NOMO-1 (cell line): Measurements from ENCODE around the gene KPNA1.

Experiments used
- DNase-seq, 2 experiments: peaks; one replicate each; lab custom pipeline; 2025; ENCODE audit not compliant: unreplicated experiment in 2 of 2; lab: John Stamatoyannopoulos, UW

Gene KPNA1

GRCh38 chr3:122416966-122417365 is 97.8 kb downstream of the KPNA1 start:
- DNase-seq: no peak

- DNase-seq: no peak
Observed at GRCh38 chr3:122415762-122416654, 98.7 kb downstream of the KPNA1 start, which contains the start of gene WDR5B. Gene WDR5B (minus strand): TSS chr3:122416062. CDS start chr3:122415528, 534 bp downstream.

DNA sequence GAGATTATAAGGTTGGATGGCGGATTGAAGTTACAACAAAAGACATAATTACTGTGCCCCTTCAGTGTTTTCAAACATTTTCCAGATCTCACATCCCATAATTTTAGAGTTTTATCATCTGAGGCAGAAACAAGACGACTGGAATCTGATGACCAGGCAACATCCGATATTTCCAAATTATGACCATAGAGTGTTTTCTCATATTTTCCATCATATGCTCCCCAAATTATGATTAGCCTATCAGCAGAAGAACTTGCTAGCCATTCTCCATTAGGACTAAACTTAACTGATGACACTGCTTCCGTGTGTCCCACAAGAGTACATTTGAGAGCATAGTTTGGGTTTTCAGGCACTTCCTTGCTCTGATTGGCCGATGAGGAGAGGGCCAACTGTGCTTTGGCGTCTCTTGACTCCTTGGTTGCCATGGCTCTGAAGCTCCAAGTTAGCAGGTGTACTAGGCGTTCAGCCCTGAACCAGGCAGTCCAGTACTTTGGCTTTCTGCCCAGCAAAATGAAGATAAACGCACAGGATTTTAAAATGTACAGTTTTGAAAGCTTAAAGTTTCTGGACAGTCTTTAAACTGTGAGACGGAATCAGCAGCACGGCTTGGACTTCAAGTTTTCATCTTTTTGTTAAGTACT is 99.5 kb downstream of the KPNA1 start:
- no peak for DNase-seq

- DNase-seq: no peak
Observed at GRCh38 chr3:122414391-122414790, 100.3 kb downstream of the KPNA1 start.

GRCh38 chr3:122410639-122411038 is 104.1 kb downstream of the KPNA1 start:
- no peak for DNase-seq

- no peak for DNase-seq
Observed at GRCh38 chr3:122410111-122410510, 104.6 kb downstream of the KPNA1 start.

GRCh38 chr3:122409446-122409845 is 105.3 kb downstream of the KPNA1 start:
- peak in 1 of 2 experiments; percentile 67 for DNase-seq

DNA sequence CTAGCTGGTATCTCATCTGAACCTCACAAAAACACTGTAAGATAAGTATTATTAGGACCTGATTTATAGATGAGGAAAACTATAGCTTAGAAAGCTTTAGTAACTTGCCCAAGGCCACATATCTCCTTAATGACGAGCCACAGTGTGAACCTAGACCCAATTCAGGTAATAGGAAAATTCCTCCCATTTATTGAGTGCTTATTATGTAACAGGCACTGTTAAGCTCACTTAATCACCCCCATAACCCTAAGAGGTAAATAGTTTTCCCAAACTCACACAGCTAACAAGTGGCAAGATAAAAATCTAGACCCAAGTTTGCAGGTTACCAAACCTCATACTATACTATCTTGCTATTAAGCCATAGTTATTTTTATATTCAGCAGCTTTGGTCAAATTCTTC is 106.8 kb downstream of the KPNA1 start:
- DNase-seq: no peak

GRCh38 chr3:122406198-122406597 is 108.5 kb downstream of the KPNA1 start:
- DNase-seq: peak; percentile 17 to 52

GRCh38 chr3:122405015-122405414 is 109.7 kb downstream of the KPNA1 start:
- DNase-seq: no peak

GRCh38 chr3:122403489-122403888 is 111.2 kb downstream of the KPNA1 start:
- peak in 1 of 2 experiments; percentile 7 for DNase-seq

DNA sequence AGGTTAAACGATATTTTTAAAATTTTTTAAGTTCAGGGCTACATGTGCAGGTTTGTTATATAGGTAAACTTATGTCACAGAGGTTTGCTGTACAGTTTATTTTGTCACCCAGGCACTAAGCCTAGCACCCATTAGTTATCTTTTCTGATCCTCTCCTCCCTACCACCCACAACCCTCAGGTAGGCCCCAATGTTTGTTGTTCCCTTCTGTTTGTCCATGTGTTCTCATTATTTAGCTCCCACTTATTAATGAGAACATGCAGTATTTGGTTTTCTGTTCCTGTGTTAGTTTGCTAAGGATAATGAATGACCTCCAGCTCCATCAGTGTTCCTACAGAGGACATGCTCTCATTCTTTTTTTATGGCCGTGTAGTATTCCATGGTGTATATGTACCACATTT is 115.8 kb downstream of the KPNA1 start:
- DNase-seq: no peak

- DNase-seq: no peak
Observed at GRCh38 chr3:122397201-122397600, 117.5 kb downstream of the KPNA1 start.

GRCh38 chr3:122396511-122396910 is 118.2 kb downstream of the KPNA1 start:
- no peak for DNase-seq

DNA sequence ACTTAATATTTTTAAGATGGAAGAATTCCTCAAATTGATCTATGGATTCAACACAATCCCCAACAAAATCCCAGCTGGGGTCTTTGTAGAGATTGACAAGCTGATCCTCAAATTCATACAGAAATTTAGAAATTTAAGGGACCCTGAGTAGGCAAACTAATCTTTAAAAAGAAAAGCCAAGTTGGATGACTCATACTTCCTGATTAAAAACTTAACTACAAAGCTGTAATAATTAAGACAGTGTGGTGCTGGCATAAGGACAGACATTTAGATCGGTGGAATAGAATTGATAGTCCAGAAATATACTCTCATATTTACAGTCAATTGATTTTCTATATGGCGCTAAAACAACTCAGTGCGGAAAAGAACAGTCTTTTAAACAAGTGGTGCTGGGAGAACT is 119.2 kb downstream of the KPNA1 start:
- DNase-seq: peak in 1 of 2 experiments; percentile 8

- DNase-seq: no peak
Observed at GRCh38 chr3:122394173-122394572, 120.6 kb downstream of the KPNA1 start.

DNA sequence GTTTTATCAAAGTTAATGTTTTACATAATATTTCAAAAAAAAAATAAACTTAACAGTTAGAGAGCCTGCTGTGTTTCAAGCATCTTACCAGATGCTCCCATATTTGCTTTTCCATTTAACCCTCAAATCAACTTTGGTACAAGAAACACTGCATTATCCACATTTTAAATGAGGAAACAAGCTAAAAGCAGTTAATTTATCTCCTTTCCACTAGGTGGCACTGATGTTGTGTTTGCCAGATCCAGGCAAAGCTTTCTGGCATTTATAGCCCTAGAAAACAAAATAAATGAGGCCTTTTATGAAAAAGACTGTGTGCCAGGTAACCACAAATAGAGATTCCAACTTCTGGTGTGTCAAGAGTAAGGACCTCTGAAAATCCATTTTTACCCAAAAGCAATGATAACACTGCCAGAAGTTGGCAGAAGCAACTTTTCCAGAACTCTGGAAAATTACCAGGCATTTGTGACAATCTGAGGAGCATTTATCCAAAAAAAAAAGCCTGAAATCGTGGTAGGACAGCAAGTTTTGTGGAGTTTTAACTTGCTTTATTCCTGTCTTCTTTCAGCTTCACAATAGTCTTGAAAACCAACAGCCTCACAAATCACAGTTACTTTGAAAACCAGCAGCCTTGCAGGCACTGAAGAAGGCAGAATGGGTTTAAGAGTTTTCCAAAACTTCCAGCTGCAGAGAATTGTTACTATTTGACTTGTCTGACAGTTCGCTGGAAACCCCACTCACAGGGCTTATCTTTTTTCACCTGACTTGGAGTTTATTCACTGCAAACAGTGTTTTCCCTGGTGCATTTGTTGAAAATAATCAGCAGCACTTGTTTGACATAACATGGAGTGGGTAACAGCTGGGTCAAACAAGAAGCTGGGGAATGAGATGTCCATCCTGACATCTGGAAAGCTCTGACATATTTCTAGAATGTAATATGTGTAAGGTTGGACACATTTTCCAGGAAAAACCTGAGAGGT is 121.6 kb downstream of the KPNA1 start:
- peak; percentile 54 to 61 for DNase-seq

- DNase-seq: no peak
Observed at GRCh38 chr3:122391681-122392446, 122.9 kb downstream of the KPNA1 start.

GRCh38 chr3:122390665-122391064 is 124.1 kb downstream of the KPNA1 start:
- no peak for DNase-seq

DNA sequence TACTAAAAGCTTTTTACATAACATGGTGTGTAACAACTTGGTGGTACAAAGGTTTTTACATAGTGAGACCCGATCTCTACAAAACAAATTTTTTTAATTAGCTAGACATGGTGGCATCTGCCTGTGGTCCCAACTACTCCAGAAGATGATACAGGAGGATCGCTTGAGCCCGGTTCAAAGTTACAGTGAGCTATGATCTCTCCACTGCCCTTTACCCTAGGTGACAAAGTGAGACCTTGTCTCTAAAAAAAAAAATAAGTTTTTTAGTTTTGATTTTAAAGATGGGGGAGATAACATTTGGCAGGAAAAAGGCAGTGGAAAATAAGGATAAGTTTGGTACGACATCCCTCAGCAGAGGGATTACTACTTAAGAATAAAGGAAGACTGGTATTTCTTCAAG is 124.8 kb downstream of the KPNA1 start:
- DNase-seq: no peak
